Stimulated activated CD8-positive, alpha-beta memory T cell treated with anti-CD3 and anti-CD28 coated beads, Interleukin-7, amount 100 ng/mL, for 4 hours (primary cell): ENCODE results near the gene LHFPL3.
"Not testable (repeated sequence)": the region's sequence is repeated elsewhere in the genome, so short reads cannot be mapped to it uniquely, and the experiment has no call there.

Source experiments
- DNase-seq, 2 donors: peaks; one replicate each; pipeline ENCODE4 v3.0.0-alpha.2; 2020; ENCODE audit warnings: low read depth in 2 of 2

Gene LHFPL3

GRCh38 chr7:104328296-104328969 lies at the start of gene LHFPL3:
Gene LHFPL3 (plus strand): TSS chr7:104328603.
- DNase-seq = no peak

- DNase-seq = not testable (repeated sequence)
Measured at GRCh38 chr7:104281685-104282084, 46.7 kb upstream of the LHFPL3 start.

GRCh38 chr7:104286839-104287238 lies 41.6 kb upstream of the LHFPL3 start:
- no peak for DNase-seq

GRCh38 chr7:104288137-104288536 lies 40.3 kb upstream of the LHFPL3 start:
- no peak for DNase-seq

- no peak for DNase-seq
Measured at GRCh38 chr7:104294291-104294690, 34.1 kb upstream of the LHFPL3 start.

GRCh38 chr7:104296266-104296665 lies 32.1 kb upstream of the LHFPL3 start:
- no peak for DNase-seq

- DNase-seq = no peak
Measured at GRCh38 chr7:104296900-104297299, 31.5 kb upstream of the LHFPL3 start.

GRCh38 chr7:104299323-104299722 lies 29.1 kb upstream of the LHFPL3 start:
- no peak for DNase-seq

GRCh38 chr7:104299777-104300176 lies 28.6 kb upstream of the LHFPL3 start:
- DNase-seq = no peak

GRCh38 chr7:104306793-104307192 lies 21.6 kb upstream of the LHFPL3 start:
- DNase-seq = no peak

- no peak for DNase-seq
Measured at GRCh38 chr7:104317948-104318629, 10.3 kb upstream of the LHFPL3 start.

GRCh38 chr7:104327534-104327933 lies 869 bp upstream of the LHFPL3 start:
- DNase-seq = no peak

- no peak for DNase-seq
Measured at GRCh38 chr7:104327938-104328295, 486 bp upstream of the LHFPL3 start.

- DNase-seq = no peak
Measured at GRCh38 chr7:104328970-104329825, 795 bp downstream of the LHFPL3 start.

GRCh38 chr7:104341546-104341945 lies 13.1 kb downstream of the LHFPL3 start:
- DNase-seq = no peak

- DNase-seq = no peak
Measured at GRCh38 chr7:104352736-104353135, 24.3 kb downstream of the LHFPL3 start.

GRCh38 chr7:104357166-104357565 lies 28.8 kb downstream of the LHFPL3 start:
- no peak for DNase-seq

GRCh38 chr7:104358446-104359132 lies 30.2 kb downstream of the LHFPL3 start:
- no peak for DNase-seq

GRCh38 chr7:104362756-104363155 lies 34.4 kb downstream of the LHFPL3 start:
- DNase-seq = no peak

- no peak for DNase-seq
Measured at GRCh38 chr7:104363355-104363754, 35.0 kb downstream of the LHFPL3 start.

GRCh38 chr7:104366390-104366789 lies 38.0 kb downstream of the LHFPL3 start:
- DNase-seq = no peak

GRCh38 chr7:104367926-104368325 lies 39.5 kb downstream of the LHFPL3 start:
- no peak for DNase-seq
